Measurements from ENCODE around the gene PJA2. TPM values are rescaled to one million over a fixed set of nuclear protein-coding genes. Genes with fewer than 3 reads are reported as not detected.

The PJA2 gene
- total and polyA plus RNA-seq, 9 of the 15 experiments (the other 6 are each of a cell fraction or from before 2014, with no cell fraction given), result 25.1 to 82.1 (median 50.1) TPM

DNA sequence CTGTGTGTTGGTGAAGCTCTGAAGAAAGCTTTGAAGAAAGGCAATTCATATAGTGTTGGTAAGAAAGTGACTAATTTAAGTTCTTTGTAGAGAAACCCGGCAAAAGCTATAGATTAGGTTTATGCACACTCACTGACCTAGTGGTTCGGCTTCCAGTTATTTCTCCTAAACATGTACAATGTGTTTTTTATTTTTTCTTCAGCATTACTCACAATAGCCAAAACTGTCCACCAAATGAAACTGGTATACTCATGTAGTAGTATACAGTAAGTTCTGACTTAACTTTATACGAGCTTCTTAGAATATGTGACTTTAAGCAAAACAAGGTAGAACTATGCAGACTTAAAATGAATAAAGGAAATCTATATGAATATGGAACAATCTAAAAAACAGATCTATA, 44.8 kb downstream of the PJA2 start (continued):
- no peak for TF ChIP-seq RBFOX2 (IDR thresholded peaks at IDR 0.05; ENCODE audit: low read depth, low read length)
- no peak for TF ChIP-seq SRF (CRISPR knock-in tag; IDR thresholded peaks at IDR 0.05)
- TF ChIP-seq TGIF2 (CRISPR knock-in tag; IDR thresholded peaks at IDR 0.05), result no peak
- TF ChIP-seq BRF1 (IDR thresholded peaks at IDR 0.05; ENCODE audit: borderline replicate concordance, extremely low read depth, insufficient read length), result no peak
- no peak for TF ChIP-seq CTCF (IDR thresholded peaks at IDR 0.05 in 2 of 3, conservative IDR thresholded peaks at IDR 0.05 in 1 of 3; ENCODE audit: insufficient read depth in 2 of 3, low read depth in 1 of 3, low read length in 3 of 3)
- TF ChIP-seq, protein P1, sequence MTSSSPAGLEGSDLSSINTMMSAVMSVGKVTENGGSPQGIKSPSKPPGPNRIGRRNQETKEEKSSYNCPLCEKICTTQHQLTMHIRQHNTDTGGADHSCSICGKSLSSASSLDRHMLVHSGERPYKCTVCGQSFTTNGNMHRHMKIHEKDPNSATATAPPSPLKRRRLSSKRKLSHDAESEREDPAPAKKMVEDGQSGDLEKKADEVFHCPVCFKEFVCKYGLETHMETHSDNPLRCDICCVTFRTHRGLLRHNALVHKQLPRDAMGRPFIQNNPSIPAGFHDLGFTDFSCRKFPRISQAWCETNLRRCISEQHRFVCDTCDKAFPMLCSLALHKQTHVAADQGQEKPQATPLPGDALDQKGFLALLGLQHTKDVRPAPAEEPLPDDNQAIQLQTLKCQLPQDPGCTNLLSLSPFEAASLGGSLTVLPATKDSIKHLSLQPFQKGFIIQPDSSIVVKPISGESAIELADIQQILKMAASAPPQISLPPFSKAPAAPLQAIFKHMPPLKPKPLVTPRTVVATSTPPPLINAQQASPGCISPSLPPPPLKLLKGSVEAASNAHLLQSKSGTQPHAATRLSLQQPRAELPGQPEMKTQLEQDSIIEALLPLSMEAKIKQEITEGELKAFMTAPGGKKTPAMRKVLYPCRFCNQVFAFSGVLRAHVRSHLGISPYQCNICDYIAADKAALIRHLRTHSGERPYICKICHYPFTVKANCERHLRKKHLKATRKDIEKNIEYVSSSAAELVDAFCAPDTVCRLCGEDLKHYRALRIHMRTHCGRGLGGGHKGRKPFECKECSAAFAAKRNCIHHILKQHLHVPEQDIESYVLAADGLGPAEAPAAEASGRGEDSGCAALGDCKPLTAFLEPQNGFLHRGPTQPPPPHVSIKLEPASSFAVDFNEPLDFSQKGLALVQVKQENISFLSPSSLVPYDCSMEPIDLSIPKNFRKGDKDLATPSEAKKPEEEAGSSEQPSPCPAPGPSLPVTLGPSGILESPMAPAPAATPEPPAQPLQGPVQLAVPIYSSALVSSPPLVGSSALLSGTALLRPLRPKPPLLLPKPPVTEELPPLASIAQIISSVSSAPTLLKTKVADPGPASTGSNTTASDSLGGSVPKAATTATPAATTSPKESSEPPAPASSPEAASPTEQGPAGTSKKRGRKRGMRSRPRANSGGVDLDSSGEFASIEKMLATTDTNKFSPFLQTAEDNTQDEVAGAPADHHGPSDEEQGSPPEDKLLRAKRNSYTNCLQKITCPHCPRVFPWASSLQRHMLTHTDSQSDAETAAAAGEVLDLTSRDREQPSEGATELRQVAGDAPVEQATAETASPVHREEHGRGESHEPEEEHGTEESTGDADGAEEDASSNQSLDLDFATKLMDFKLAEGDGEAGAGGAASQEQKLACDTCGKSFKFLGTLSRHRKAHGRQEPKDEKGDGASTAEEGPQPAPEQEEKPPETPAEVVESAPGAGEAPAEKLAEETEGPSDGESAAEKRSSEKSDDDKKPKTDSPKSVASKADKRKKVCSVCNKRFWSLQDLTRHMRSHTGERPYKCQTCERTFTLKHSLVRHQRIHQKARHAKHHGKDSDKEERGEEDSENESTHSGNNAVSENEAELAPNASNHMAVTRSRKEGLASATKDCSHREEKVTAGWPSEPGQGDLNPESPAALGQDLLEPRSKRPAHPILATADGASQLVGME (CRISPR knock-in tag; IDR thresholded peaks at IDR 0.05), result no peak
- TF ChIP-seq ZNF764 (CRISPR knock-in tag; IDR thresholded peaks at IDR 0.05; ENCODE audit: low read depth), result no peak
- no peak for TF ChIP-seq L3MBTL2 (IDR thresholded peaks at IDR 0.05)
- TF ChIP-seq NFXL1 (CRISPR knock-in tag; IDR thresholded peaks at IDR 0.05), result no peak
- TF ChIP-seq JUN (IDR thresholded peaks at IDR 0.05; ENCODE audit: borderline replicate concordance, low read depth, low read length), result no peak
- no peak for TF ChIP-seq JUN (CRISPR knock-in tag; IDR thresholded peaks at IDR 0.05; ENCODE audit: borderline replicate concordance)
